ENCODE results near the gene CRTC2.
A peak's percentile ranks its signal among the peaks of the same experiment; 100 is the strongest.

Gene CRTC2

GRCh38 chr1:153926405-153926804, 32.0 kb downstream of the CRTC2 start:
- TF ChIP-seq CTCF (conservative IDR thresholded peaks at IDR 0.05; ENCODE audit: low read length), result no peak
- H3K4me3 ChIP-seq (ENCODE audit: low read length), result no peak overlapping the region
- DNase-seq (ENCODE audit: low read depth), result no peak

- TF ChIP-seq CTCF (conservative IDR thresholded peaks at IDR 0.05; ENCODE audit: low read length), result no peak
- peak within 1 kb of the TSS; percentile 89 for H3K4me3 ChIP-seq (ENCODE audit: low read length)
- peak; percentile 100 for DNase-seq (ENCODE audit: low read depth)
Observed at GRCh38 chr1:153922972-153923925, 35.2 kb downstream of the CRTC2 start, which contains the start of gene GATAD2B. TSS of gene GATAD2B (minus strand) at chr1:153922972. CDS start at chr1:153828347, 94,625 bp downstream.

GRCh38 chr1:153922076-153922971, 36.1 kb downstream of the CRTC2 start:
- no peak for TF ChIP-seq CTCF (conservative IDR thresholded peaks at IDR 0.05; ENCODE audit: low read length)
- DNase-seq (ENCODE audit: low read depth), result no peak
- H3K4me3 ChIP-seq (ENCODE audit: low read length), result peak overlapping the region; percentile 89

GRCh38 chr1:153921803-153922075, 36.7 kb downstream of the CRTC2 start:
- TF ChIP-seq CTCF (conservative IDR thresholded peaks at IDR 0.05; ENCODE audit: low read length), result no peak
- DNase-seq (ENCODE audit: low read depth), result no peak
- peak overlapping the region; percentile 89 for H3K4me3 ChIP-seq (ENCODE audit: low read length)

GRCh38 chr1:153921080-153921802, 37.2 kb downstream of the CRTC2 start:
- TF ChIP-seq CTCF (conservative IDR thresholded peaks at IDR 0.05; ENCODE audit: low read length), result no peak
- H3K4me3 ChIP-seq (ENCODE audit: low read length), result peak overlapping the region; percentile 89
- DNase-seq (ENCODE audit: low read depth), result no peak

GRCh38 chr1:153919876-153920852, 38.2 kb downstream of the CRTC2 start:
- TF ChIP-seq CTCF (conservative IDR thresholded peaks at IDR 0.05; ENCODE audit: low read length), result peak; percentile 46
- DNase-seq (ENCODE audit: low read depth), result peak; percentile 28
- peak overlapping the region; percentile 89 for H3K4me3 ChIP-seq (ENCODE audit: low read length)

Data from AG10803 (cell line).